GM12873 (cell line): ENCODE measurements around the gene ARHGAP32.
A peak's percentile ranks its signal among the peaks of the same experiment; 100 is the strongest.

Experiments used
- TF ChIP-seq, protein P1 (sequence below): IDR thresholded peaks from 2 replicates; pipeline ENCODE4 v1.5.1; 2012; ENCODE audit warnings: low read depth, mild to moderate bottlenecking, moderate library complexity, low read length, control low read depth; ENCODE audit not compliant: insufficient read depth; ENCODE audit errors: missing control alignments

The ARHGAP32 gene

DNA sequence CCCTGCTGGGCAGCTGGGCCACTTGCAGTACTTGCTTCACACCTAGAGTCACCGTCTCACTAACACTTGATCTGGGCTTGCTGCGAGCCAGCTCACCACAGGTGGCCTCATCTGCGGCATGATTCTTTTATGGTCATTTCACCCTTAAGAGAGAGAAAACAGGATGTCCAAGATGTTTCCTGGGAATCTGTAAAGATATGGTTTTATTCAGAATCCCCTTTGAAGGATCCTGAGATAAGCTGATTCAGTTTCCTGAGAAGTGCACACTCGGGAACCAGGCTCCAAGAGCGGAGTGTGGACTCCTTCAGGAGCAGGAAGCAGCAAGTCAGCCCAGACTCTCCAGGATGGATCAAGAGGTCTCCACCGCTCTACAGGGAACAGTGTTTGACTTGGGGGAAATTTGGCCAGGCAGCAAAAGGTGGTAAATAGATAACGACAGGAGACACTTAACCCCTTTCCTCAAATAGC lies 227.6 kb downstream of the ARHGAP32 start:
- TF ChIP-seq, protein P1, sequence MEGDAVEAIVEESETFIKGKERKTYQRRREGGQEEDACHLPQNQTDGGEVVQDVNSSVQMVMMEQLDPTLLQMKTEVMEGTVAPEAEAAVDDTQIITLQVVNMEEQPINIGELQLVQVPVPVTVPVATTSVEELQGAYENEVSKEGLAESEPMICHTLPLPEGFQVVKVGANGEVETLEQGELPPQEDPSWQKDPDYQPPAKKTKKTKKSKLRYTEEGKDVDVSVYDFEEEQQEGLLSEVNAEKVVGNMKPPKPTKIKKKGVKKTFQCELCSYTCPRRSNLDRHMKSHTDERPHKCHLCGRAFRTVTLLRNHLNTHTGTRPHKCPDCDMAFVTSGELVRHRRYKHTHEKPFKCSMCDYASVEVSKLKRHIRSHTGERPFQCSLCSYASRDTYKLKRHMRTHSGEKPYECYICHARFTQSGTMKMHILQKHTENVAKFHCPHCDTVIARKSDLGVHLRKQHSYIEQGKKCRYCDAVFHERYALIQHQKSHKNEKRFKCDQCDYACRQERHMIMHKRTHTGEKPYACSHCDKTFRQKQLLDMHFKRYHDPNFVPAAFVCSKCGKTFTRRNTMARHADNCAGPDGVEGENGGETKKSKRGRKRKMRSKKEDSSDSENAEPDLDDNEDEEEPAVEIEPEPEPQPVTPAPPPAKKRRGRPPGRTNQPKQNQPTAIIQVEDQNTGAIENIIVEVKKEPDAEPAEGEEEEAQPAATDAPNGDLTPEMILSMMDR, result no peak

DNA sequence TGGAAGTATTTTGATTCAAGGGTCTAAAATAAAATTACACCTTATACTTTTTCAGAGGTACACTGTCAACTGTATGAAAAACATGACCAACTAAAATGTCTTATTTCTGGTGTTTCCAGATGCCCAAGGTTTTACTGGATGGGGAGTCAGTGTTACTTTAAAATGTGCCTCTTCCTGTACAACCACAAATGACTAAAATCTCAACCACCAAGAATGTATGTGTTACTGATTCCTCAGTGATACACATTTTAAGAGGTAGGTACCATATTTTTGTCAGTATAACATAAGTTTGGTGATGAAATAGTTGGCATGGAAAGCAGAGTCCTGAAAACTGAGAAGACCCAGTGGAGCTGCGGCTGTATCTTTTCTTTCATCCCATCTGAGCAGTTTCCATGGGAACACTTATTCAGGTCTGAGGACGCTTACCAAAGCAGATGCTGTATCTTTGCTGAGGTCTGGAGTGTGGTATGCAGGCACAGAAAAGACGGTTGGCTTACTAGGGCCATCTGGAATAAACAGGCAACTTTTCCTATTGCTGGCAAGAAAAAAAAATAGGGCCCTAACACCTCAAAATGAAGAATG lies 228.3 kb downstream of the ARHGAP32 start:
- TF ChIP-seq, protein P1, result no peak

DNA sequence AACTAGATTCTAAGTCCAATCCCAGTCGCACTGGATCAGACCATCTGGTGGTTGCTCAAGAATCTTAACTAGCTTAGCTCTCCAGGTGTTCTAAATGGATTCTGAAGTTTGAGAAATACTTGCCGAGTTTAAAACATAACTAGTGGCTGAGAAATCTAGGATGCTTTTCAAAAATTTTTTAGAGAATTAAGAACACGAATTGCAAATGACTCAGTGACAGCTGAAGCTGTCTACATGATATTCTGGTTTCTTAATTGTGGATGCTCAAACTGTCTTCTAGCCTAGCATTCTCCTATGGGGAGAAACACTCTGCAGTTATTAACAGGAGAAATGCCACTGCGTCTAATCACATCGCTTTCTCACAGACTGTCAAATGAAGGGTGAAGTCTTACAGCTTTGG lies 229.2 kb downstream of the ARHGAP32 start:
- TF ChIP-seq, protein P1, result no peak

DNA sequence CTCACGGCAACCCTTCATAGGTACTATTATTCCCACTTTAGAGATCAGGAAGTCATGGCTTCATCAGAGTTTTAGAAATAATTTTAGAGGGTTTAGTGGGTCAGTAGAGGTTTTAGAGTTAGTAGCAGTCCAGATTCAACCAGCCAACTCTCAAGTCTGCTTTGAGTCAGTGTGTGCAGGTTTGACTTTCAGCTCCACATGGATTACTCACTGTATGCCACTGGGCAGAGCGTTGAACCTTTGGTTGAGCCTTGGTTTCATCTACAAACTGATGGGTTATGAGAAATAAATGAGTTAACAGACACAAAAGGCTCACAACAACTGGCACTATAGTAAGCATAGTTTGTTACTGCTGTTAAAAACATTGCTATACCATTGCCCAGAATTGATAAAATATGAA lies 230.5 kb downstream of the ARHGAP32 start:
- TF ChIP-seq, protein P1, result no peak

DNA sequence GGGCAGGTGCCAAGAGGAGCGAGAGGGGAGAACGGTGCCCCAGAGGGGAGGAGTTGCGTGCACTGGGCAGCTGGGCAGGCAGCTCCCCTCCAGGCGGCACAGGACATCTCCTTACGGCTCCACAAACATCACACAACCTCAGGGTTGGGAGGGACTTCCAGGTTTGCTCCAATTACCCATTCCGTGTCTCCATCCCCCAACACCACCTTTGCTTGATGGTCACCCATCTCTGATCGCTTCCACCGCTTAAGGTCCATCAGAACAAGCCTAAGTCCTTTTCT lies 235.0 kb downstream of the ARHGAP32 start:
- TF ChIP-seq, protein P1, result no peak

DNA sequence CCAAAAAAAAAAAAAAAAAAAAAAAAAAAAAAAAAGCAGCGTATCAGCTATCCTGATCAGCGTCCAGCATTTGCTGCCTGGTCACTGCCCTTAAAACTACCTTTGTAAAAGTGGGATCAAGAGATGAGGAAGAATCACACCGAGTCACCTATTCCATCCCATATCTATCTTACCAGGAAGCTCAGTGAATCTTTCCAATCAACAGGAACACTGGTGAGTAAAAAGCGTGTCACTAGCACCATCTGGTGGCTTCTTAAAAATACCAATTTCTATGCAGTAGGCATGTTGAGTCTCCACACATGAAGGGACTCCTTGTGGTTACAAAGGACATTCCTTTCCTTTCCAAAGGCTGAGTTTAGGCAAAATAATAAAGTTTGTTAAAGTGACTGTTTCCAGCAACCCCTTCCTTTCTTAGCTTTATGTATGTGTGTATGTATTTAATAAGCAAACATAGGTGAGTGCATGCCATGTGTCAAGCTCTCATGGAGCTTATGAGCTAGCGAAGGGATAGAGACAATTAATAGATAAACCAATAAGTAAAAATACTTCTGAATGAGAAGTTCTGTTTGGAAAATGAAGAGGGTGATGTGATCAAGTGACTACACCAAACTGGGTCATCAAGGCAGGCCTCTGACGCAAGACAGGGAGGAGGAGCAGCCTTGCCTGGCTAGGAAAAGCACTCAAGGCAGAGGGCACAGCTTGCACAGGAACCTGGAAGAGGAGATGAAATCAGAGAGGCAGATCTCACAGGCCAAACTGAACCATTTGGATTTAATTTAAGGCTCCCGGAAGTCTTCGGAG lies 235.5 kb downstream of the ARHGAP32 start:
- TF ChIP-seq, protein P1, result peak; percentile 68

DNA sequence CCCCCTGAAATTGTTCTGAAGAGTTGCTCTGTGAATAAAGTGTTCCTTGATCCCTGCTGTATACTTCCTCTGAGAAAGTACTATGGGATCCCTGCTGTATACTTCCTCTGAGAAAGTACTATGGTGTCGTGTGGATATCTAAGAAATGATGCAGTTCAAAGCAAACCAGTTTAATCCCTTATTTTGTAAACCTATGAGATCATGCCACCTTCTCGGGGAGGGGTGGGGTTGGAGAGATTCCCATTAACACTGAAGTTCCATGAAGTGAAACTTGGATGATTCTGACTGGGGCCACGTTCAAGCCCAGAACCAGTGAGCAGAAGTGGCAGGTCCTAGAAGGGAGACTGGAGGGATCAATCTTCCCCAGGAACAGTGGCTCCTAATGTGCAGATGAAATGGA lies 236.5 kb downstream of the ARHGAP32 start:
- TF ChIP-seq, protein P1, result no peak
